Measurements from ENCODE around the gene PPP3R1.
"Not testable (repeated sequence)": the region's sequence is repeated elsewhere in the genome, so short reads cannot be mapped to it uniquely, and the experiment has no call there.

Gene PPP3R1

GRCh38 chr2:68178954-68179627 lies 73.2 kb downstream of the PPP3R1 start:
- Histone ChIP-seq H3K9me3 (no peaks in the 10 kb centered on the region), H3K4me2 (no peak overlapping the region), H4K20me1 (peaks cover 57% of the 10 kb centered on the region), H3K4me1 (peaks cover 4% of the 10 kb centered on the region), H3K36me3 (peaks cover 91% of the 10 kb centered on the region), H3K9ac (no peak overlapping the region), H3K27me3 (no peaks in the 10 kb centered on the region), H3K4me3 (no peak overlapping the region), H3K27ac (no peak overlapping the region)
- TF ChIP-seq Cebpa-rat (IDR thresholded peaks at IDR 0.05) = no peak

DNA sequence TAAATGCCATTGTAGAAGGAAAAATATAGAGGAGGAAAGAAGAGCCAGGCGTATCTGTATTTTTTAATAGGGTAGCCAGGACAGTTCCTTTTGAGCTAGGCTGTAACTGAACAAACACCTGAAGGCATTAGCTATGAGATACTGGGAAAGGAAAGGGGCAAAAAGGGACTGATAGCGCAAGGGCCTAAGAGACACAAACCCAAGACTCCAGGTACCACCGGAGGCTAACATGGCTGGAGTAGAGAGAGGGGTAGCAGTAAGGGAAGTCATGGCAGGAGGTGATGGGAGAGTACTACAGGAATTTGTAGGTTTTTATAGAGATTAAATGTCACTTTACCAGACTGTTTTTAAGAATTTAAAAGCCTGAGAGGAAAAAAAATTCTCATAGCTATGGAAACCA lies 73.9 kb downstream of the PPP3R1 start:
- H3K4me2 ChIP-seq = no peak overlapping the region
- peaks cover 11% of the 10 kb centered on the region for H3K4me1 ChIP-seq
- peaks cover 90% of the 10 kb centered on the region for H3K36me3 ChIP-seq
- no peak for TF ChIP-seq Cebpa-rat (IDR thresholded peaks at IDR 0.05)
- H3K27ac ChIP-seq = no peak overlapping the region
- H3K4me3 ChIP-seq = no peak overlapping the region
- peaks cover 59% of the 10 kb centered on the region for H4K20me1 ChIP-seq
- H3K9me3 ChIP-seq = no peaks in the 10 kb centered on the region
- H3K9ac ChIP-seq = no peak overlapping the region
- no peaks in the 10 kb centered on the region for H3K27me3 ChIP-seq

DNA sequence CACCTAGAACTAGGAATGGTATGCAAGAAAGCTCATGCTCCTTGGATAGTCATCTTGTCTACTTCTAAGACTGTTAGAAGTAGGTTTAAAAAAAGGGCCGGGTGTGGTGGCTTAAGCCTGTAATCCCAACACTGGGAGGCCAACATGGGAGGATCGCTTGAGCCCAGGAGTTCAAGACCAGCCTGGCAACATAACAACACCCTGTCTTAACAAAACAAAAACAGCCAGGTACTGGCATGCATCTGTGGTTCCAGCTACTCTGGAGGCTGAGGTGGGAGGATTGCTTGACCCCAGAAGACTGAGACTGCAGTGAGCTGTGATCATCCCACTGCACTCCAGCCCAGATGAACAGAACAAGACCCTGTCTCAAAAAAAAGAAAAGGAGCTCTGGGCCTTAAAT lies 74.8 kb downstream of the PPP3R1 start:
- peaks cover 88% of the 10 kb centered on the region for H3K36me3 ChIP-seq
- H3K4me1 ChIP-seq = peaks cover 20% of the 10 kb centered on the region
- TF ChIP-seq Cebpa-rat (IDR thresholded peaks at IDR 0.05) = no peak
- H3K9ac ChIP-seq = no peak overlapping the region
- H3K4me3 ChIP-seq = no peak overlapping the region
- no peak overlapping the region for H3K4me2 ChIP-seq
- no peak overlapping the region for H3K27ac ChIP-seq
- no peaks in the 10 kb centered on the region for H3K27me3 ChIP-seq
- peaks cover 61% of the 10 kb centered on the region for H4K20me1 ChIP-seq
- H3K9me3 ChIP-seq = no peaks in the 10 kb centered on the region

DNA sequence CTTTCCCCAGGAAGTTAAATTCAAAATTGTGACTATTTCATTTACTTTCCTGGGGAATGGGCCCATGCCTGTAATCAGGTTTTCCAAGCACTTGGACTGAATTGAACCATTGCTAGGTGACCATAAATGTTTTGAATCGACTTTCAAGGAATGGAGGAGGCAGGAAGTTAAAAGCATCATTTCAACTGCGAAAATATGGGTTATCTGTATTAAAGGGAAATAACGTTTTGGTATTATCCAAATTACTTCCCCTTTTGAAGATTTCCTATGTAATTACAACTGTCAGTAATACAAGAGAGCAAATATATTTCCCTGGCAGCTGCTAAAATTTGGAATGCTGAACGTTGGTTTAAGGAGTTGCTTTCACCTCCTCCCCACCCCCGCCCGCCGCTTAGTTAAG lies 75.7 kb downstream of the PPP3R1 start:
- Histone ChIP-seq H3K4me3 (no peak overlapping the region), H3K27ac (no peak overlapping the region), H3K36me3 (peaks cover 90% of the 10 kb centered on the region), H3K4me1 (peaks cover 28% of the 10 kb centered on the region), H4K20me1 (peaks cover 70% of the 10 kb centered on the region), H3K9me3 (no peaks in the 10 kb centered on the region), H3K27me3 (no peaks in the 10 kb centered on the region), H3K9ac (no peak overlapping the region), H3K4me2 (no peak overlapping the region)
- TF ChIP-seq Cebpa-rat (IDR thresholded peaks at IDR 0.05) = no peak

DNA sequence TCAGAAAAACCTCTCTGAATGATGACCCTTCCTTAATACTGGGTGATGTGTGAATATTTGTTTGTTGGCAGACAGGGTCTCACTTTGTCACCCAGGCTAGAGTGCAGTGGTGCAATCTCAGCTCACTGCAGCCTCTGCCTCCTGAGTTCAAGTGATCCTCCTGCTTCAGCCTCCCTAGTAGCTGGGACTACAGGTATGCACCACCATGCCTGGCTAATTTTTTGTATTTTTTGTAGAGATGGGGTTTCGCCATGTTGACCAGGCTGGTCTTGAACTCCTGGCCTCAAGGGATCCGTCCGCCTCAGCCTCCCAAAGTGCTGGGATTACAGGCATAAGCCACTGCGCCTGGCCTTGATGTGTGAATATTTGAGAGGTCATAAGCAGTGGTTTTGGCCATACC lies 77.1 kb downstream of the PPP3R1 start:
- Histone ChIP-seq H3K4me1 (peaks cover 33% of the 10 kb centered on the region), H4K20me1 (peaks cover 71% of the 10 kb centered on the region), H3K36me3 (peaks cover 90% of the 10 kb centered on the region)
- H3K4me3 ChIP-seq, H3K4me2 ChIP-seq, H3K9ac ChIP-seq, H3K9me3 ChIP-seq, H3K27ac ChIP-seq, H3K27me3 ChIP-seq: not testable (repeated sequence)

DNA sequence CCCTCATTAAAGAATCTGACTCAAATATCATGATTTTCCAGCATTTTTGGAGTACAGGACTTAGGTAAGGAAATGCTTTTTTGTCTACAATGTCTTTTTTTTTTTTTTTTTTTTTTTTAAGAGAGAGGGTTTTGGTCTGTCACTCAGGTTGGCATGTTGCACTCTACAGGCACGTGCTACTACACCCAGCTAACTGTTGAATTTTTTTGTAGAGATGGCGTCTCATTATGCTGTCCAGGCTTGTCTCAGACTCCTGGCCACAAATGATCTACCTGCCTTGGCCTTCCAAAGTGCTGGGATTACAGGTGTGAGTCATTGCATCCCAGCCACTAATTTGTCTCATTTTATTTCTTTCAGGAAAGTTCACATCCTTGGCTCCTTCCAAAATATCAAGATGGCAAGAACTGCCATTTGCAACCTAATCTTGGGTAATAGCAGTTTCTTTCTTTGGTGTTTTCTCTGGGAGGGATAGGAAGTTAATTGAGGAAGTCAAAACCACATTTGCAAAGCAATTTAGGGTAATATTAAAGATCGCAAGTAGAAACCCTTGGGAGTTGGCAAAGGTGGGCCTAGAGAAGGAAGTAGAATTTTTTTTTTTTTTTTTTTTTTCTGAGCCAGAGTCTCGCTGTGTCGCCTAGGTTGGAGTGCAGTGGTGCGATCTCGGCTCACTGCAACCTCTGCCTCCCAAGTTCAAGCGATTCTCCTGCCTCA lies 79.2 kb downstream of the PPP3R1 start:
- Histone ChIP-seq H3K27me3 (no peaks in the 10 kb centered on the region), H3K4me2 (peak overlapping the region; percentile 61), H3K9me3 (no peaks in the 10 kb centered on the region), H3K4me3 (no peak overlapping the region), H3K4me1 (peaks cover 33% of the 10 kb centered on the region), H3K27ac (no peak overlapping the region), H3K9ac (no peak overlapping the region), H3K36me3 (peaks cover 92% of the 10 kb centered on the region), H4K20me1 (peaks cover 73% of the 10 kb centered on the region)
- no peak for TF ChIP-seq Cebpa-rat (IDR thresholded peaks at IDR 0.05)

GRCh38 chr2:68172521-68172920 lies 79.8 kb downstream of the PPP3R1 start:
- TF ChIP-seq Cebpa-rat (IDR thresholded peaks at IDR 0.05) = no peak

DNA sequence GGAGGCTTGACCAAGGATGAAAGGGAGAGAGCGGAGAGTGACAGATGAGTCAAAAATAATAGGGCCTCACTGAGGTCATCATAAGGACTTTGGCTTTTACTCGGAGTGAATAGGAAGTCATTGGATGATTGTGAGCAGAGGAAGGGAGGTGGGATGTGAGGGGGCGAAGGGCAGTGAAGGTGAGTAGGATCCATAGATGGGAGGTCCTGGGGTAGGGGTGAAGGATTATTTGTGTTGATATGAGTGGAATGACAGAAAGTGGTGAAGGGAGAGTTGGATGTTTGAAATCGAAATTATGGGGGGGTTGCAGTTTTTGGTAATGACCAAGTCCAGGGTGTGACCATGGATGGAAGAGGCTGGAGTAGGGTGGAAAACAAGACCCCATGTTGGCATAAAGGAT lies 80.6 kb downstream of the PPP3R1 start:
- peaks cover 33% of the 10 kb centered on the region for H3K4me1 ChIP-seq
- no peak for TF ChIP-seq Cebpa-rat (IDR thresholded peaks at IDR 0.05)
- H3K27ac ChIP-seq = no peak overlapping the region
- H3K9ac ChIP-seq = no peak overlapping the region
- peak overlapping the region; percentile 7; the same call in 1 of the 2 replicates for H3K4me2 ChIP-seq
- no peak overlapping the region for H3K4me3 ChIP-seq
- peaks cover 92% of the 10 kb centered on the region for H3K36me3 ChIP-seq
- no peaks in the 10 kb centered on the region for H3K9me3 ChIP-seq
- no peaks in the 10 kb centered on the region for H3K27me3 ChIP-seq
- H4K20me1 ChIP-seq = peaks cover 73% of the 10 kb centered on the region

More at GRCh38 chr2:68172521-68172920, 79.8 kb downstream of the PPP3R1 start:
- H4K20me1 ChIP-seq = peaks cover 73% of the 10 kb centered on the region
- H3K27me3 ChIP-seq = no peaks in the 10 kb centered on the region
- H3K27ac ChIP-seq = no peak overlapping the region
- H3K4me2 ChIP-seq = no peak overlapping the region
- H3K4me1 ChIP-seq = peaks cover 33% of the 10 kb centered on the region
- peaks cover 92% of the 10 kb centered on the region for H3K36me3 ChIP-seq
- no peak overlapping the region for H3K9ac ChIP-seq
- no peaks in the 10 kb centered on the region for H3K9me3 ChIP-seq
- no peak overlapping the region for H3K4me3 ChIP-seq

GRCh38 chr2:68171146-68171545 lies 81.2 kb downstream of the PPP3R1 start:
- peaks cover 92% of the 10 kb centered on the region for H3K36me3 ChIP-seq
- peaks cover 78% of the 10 kb centered on the region for H4K20me1 ChIP-seq

GRCh38 chr2:68169308-68169707 lies 83.0 kb downstream of the PPP3R1 start:
- Histone ChIP-seq H3K4me1 (peaks cover 31% of the 10 kb centered on the region), H3K4me2 (no peak overlapping the region), H3K9me3 (no peaks in the 10 kb centered on the region), H3K9ac (no peak overlapping the region), H3K4me3 (no peak overlapping the region), H3K27me3 (no peaks in the 10 kb centered on the region), H4K20me1 (peaks cover 83% of the 10 kb centered on the region), H3K36me3 (peaks cover 87% of the 10 kb centered on the region), H3K27ac (no peak overlapping the region)
- no peak for TF ChIP-seq Cebpa-rat (IDR thresholded peaks at IDR 0.05)

More at GRCh38 chr2:68171146-68171545, 81.2 kb downstream of the PPP3R1 start:
- Histone ChIP-seq H3K9me3 (no peaks in the 10 kb centered on the region), H3K27ac (no peak overlapping the region), H3K4me2 (peak overlapping the region; percentile 7; the same call in 1 of the 2 replicates), H3K4me3 (no peak overlapping the region), H3K9ac (no peak overlapping the region), H3K4me1 (peaks cover 33% of the 10 kb centered on the region), H3K27me3 (no peaks in the 10 kb centered on the region)
- no peak for TF ChIP-seq Cebpa-rat (IDR thresholded peaks at IDR 0.05)

All from BLaER1 (cell line).